SK-N-SH treated with all-trans-retinoic acid at 6 μM for 48 hours (cell line): Measurements from ENCODE around the gene TES.
A peak's percentile ranks its signal among the peaks of the same experiment; 100 is the strongest.

Experiments used
- ATAC-seq: fragments of 200-7000 bp; cut with Tn5 transposase; 3 replicates; pipeline ENCODE4 v1.9.1; 2020; ENCODE audit warnings: mild to moderate bottlenecking, moderate library complexity
- ARNTL ChIP-seq: fragments of 450-650 bp; formaldehyde crosslinking; IDR thresholded peaks from 2 replicates; pipeline ENCODE4 v1.5.0; 2020; ENCODE audit warnings: low read depth, mild to moderate bottlenecking, moderate library complexity, borderline replicate concordance
- BACH2 ChIP-seq: fragments of 250-450 bp; sonication (Bioruptor Pico); IDR thresholded peaks from 2 replicates; pipeline ENCODE4 v1.9.0; 2021; ENCODE audit warnings: mild to moderate bottlenecking, borderline replicate concordance
- CSDC2 ChIP-seq: fragments of 250-450 bp; sonication (Bioruptor Pico); IDR thresholded peaks from 2 replicates; pipeline ENCODE4 v1.5.0; 2020; ENCODE audit warnings: mild to moderate bottlenecking, moderate library complexity
- ESRRG ChIP-seq: fragments of 250-450 bp; sonication (Bioruptor Pico); IDR thresholded peaks from 2 replicates; pipeline ENCODE4 v1.6.1; 2021; ENCODE audit warnings: mild to moderate bottlenecking
- GLIS3 ChIP-seq: fragments of 250-450 bp; sonication (Bioruptor Pico); IDR thresholded peaks from 2 replicates; pipeline ENCODE4 v1.5.0; 2020; ENCODE audit warnings: mild to moderate bottlenecking, moderate library complexity
- ISL1 ChIP-seq: fragments of 250-450 bp; sonication (Bioruptor Pico); IDR thresholded peaks from 2 replicates; pipeline ENCODE4 v2.1.2; 2022; ENCODE audit warnings: mild to moderate bottlenecking, moderate library complexity
- OSR1 ChIP-seq: fragments of 250-450 bp; sonication (Bioruptor Pico); IDR thresholded peaks from 2 replicates; pipeline ENCODE4 v1.8.0; 2022; ENCODE audit warnings: moderate library complexity, mild to moderate bottlenecking, inconsistent platforms
- POU6F1 ChIP-seq: fragments of 250-450 bp; sonication (Bioruptor Pico); IDR thresholded peaks from 2 replicates; pipeline ENCODE4 v1.8.0; 2021; ENCODE audit warnings: low read depth, mild to moderate bottlenecking, moderate library complexity, borderline replicate concordance
- PPARA ChIP-seq: fragments of 250-450 bp; sonication (Bioruptor Pico); IDR thresholded peaks from 2 replicates; pipeline ENCODE4 v1.5.0; 2020; ENCODE audit warnings: mild to moderate bottlenecking, borderline replicate concordance
- RARB ChIP-seq: fragments of 250-450 bp; sonication (Bioruptor Pico); IDR thresholded peaks from 2 replicates; pipeline ENCODE4 v1.8.0; 2021; ENCODE audit warnings: mild to moderate bottlenecking, moderate library complexity
- SNAI2 ChIP-seq: fragments of 250-450 bp; sonication (Bioruptor Pico); IDR thresholded peaks from 2 replicates; pipeline ENCODE4 v1.5.0; 2020; ENCODE audit warnings: mild to moderate bottlenecking, moderate library complexity
- TCF4 ChIP-seq: fragments of 250-450 bp; sonication (Bioruptor Pico); IDR thresholded peaks from 2 replicates; pipeline ENCODE4 v1.8.0; 2021; ENCODE audit warnings: mild to moderate bottlenecking, moderate library complexity, borderline replicate concordance
- TOX ChIP-seq: fragments of 250-450 bp; sonication (Bioruptor Pico); IDR thresholded peaks from 2 replicates; pipeline ENCODE4 v1.8.0; 2021; ENCODE audit warnings: mild to moderate bottlenecking, moderate library complexity, borderline replicate concordance
- ZC3H10 ChIP-seq: fragments of 250-450 bp; sonication (Bioruptor Pico); IDR thresholded peaks from 2 replicates; pipeline ENCODE4 v1.5.1; 2021; ENCODE audit warnings: mild to moderate bottlenecking, moderate library complexity
- ZFP3 ChIP-seq: fragments of 250-450 bp; sonication (Bioruptor Pico); IDR thresholded peaks from 2 replicates; pipeline ENCODE4 v1.5.0; 2020; ENCODE audit warnings: mild to moderate bottlenecking, moderate library complexity
- ZFP30 ChIP-seq: fragments of 450-650 bp; formaldehyde crosslinking; IDR thresholded peaks from 2 replicates; pipeline ENCODE4 v1.5.0; 2022; ENCODE audit warnings: mild to moderate bottlenecking, moderate library complexity
- ZNF565 ChIP-seq: fragments of 450-650 bp; formaldehyde crosslinking; conservative IDR thresholded peaks from 2 replicates; pipeline ENCODE4 v1.5.0; 2020; ENCODE audit warnings: low read depth, mild to moderate bottlenecking, moderate library complexity
- ZNF70 ChIP-seq: fragments of 450-650 bp; formaldehyde crosslinking; IDR thresholded peaks from 2 replicates; pipeline ENCODE4 v1.5.0; 2020; ENCODE audit warnings: mild to moderate bottlenecking, moderate library complexity
- ZNF8 ChIP-seq: fragments of 450-650 bp; formaldehyde crosslinking; IDR thresholded peaks from 2 replicates; pipeline ENCODE4 v1.5.0; 2020; ENCODE audit warnings: mild to moderate bottlenecking, moderate library complexity
- TF ChIP-seq, protein P1 (sequence below): fragments of 250-450 bp; sonication (Bioruptor Pico); IDR thresholded peaks from 2 replicates; pipeline ENCODE4 v1.8.0; 2020; ENCODE audit warnings: mild to moderate bottlenecking, moderate library complexity, borderline replicate concordance
- TF ChIP-seq, protein P2 (sequence below): fragments of 250-450 bp; sonication (Bioruptor Pico); IDR thresholded peaks from 2 replicates; pipeline ENCODE4 v1.5.0; 2020; ENCODE audit warnings: mild to moderate bottlenecking, moderate library complexity
- TF ChIP-seq, protein P3 (sequence below): fragments of 250-450 bp; sonication (Bioruptor Pico); IDR thresholded peaks from 2 replicates; pipeline ENCODE4 v1.5.1; 2021; ENCODE audit warnings: mild to moderate bottlenecking, moderate library complexity
- TF ChIP-seq, protein P4 (sequence below): fragments of 250-450 bp; sonication (Bioruptor Pico); IDR thresholded peaks from 2 replicates; pipeline ENCODE4 v1.5.1; 2020; ENCODE audit warnings: low read depth, mild to moderate bottlenecking, moderate library complexity

The TES gene

DNA sequence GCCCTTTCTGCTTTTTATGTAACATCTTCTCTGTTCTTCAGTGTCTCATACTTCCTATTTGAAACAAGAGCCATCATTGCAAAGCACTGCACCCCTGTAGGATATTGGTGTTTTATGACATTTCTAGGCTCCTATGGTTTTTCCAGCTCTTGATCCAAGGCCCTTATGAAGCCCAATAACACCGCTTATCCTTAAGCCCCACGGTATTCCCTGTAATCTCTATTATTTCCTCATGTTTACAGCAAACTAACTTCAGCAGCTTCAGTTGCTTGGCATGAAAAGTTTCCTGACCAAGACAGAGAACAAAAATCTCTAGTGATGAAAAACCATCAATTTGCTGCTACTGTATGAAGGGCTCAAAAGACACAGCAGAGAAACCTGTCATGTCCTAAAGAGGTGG lies 34.1 kb upstream of the TES start:
- no peak for TF ChIP-seq ARNTL (CRISPR knock-in tag)
- TF ChIP-seq GLIS3 (CRISPR knock-in tag), result no peak
- TF ChIP-seq ZFP30, result no peak
- no peak for TF ChIP-seq ZNF70 (CRISPR knock-in tag)
- no peak for TF ChIP-seq TOX (CRISPR knock-in tag)
- no peak for TF ChIP-seq ESRRG (CRISPR knock-in tag)
- ATAC-seq, result no peak

- no peak for ATAC-seq
- TF ChIP-seq ISL1 (CRISPR knock-in tag) (no peak), ZNF565 (CRISPR knock-in tag) (no peak), ZFP30 (no peak), PPARA (CRISPR knock-in tag) (no peak), CSDC2 (CRISPR knock-in tag) (no peak), BACH2 (no peak), TCF4 (no peak), ZNF8 (no peak), SNAI2 (CRISPR knock-in tag) (no peak), RARB (CRISPR knock-in tag) (no peak), ARNTL (CRISPR knock-in tag) (no peak), OSR1 (no peak)
- TF ChIP-seq, protein P1, sequence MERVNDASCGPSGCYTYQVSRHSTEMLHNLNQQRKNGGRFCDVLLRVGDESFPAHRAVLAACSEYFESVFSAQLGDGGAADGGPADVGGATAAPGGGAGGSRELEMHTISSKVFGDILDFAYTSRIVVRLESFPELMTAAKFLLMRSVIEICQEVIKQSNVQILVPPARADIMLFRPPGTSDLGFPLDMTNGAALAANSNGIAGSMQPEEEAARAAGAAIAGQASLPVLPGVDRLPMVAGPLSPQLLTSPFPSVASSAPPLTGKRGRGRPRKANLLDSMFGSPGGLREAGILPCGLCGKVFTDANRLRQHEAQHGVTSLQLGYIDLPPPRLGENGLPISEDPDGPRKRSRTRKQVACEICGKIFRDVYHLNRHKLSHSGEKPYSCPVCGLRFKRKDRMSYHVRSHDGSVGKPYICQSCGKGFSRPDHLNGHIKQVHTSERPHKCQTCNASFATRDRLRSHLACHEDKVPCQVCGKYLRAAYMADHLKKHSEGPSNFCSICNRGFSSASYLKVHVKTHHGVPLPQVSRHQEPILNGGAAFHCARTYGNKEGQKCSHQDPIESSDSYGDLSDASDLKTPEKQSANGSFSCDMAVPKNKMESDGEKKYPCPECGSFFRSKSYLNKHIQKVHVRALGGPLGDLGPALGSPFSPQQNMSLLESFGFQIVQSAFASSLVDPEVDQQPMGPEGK, result no peak
- TF ChIP-seq, protein P2, sequence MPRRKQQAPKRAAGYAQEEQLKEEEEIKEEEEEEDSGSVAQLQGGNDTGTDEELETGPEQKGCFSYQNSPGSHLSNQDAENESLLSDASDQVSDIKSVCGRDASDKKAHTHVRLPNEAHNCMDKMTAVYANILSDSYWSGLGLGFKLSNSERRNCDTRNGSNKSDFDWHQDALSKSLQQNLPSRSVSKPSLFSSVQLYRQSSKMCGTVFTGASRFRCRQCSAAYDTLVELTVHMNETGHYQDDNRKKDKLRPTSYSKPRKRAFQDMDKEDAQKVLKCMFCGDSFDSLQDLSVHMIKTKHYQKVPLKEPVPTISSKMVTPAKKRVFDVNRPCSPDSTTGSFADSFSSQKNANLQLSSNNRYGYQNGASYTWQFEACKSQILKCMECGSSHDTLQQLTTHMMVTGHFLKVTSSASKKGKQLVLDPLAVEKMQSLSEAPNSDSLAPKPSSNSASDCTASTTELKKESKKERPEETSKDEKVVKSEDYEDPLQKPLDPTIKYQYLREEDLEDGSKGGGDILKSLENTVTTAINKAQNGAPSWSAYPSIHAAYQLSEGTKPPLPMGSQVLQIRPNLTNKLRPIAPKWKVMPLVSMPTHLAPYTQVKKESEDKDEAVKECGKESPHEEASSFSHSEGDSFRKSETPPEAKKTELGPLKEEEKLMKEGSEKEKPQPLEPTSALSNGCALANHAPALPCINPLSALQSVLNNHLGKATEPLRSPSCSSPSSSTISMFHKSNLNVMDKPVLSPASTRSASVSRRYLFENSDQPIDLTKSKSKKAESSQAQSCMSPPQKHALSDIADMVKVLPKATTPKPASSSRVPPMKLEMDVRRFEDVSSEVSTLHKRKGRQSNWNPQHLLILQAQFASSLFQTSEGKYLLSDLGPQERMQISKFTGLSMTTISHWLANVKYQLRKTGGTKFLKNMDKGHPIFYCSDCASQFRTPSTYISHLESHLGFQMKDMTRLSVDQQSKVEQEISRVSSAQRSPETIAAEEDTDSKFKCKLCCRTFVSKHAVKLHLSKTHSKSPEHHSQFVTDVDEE (CRISPR knock-in tag), result no peak
- TF ChIP-seq, protein P3, sequence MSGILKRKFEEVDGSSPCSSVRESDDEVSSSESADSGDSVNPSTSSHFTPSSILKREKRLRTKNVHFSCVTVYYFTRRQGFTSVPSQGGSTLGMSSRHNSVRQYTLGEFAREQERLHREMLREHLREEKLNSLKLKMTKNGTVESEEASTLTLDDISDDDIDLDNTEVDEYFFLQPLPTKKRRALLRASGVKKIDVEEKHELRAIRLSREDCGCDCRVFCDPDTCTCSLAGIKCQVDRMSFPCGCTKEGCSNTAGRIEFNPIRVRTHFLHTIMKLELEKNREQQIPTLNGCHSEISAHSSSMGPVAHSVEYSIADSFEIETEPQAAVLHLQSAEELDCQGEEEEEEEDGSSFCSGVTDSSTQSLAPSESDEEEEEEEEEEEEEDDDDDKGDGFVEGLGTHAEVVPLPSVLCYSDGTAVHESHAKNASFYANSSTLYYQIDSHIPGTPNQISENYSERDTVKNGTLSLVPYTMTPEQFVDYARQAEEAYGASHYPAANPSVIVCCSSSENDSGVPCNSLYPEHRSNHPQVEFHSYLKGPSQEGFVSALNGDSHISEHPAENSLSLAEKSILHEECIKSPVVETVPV, result no peak
- TF ChIP-seq, protein P4, sequence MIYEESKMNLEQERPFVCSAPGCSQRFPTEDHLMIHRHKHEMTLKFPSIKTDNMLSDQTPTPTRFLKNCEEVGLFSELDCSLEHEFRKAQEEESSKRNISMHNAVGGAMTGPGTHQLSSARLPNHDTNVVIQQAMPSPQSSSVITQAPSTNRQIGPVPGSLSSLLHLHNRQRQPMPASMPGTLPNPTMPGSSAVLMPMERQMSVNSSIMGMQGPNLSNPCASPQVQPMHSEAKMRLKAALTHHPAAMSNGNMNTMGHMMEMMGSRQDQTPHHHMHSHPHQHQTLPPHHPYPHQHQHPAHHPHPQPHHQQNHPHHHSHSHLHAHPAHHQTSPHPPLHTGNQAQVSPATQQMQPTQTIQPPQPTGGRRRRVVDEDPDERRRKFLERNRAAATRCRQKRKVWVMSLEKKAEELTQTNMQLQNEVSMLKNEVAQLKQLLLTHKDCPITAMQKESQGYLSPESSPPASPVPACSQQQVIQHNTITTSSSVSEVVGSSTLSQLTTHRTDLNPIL, result no peak
These were observed 33.3 kb upstream of the TES start for GRCh38 chr7:116177009-116177408.

DNA sequence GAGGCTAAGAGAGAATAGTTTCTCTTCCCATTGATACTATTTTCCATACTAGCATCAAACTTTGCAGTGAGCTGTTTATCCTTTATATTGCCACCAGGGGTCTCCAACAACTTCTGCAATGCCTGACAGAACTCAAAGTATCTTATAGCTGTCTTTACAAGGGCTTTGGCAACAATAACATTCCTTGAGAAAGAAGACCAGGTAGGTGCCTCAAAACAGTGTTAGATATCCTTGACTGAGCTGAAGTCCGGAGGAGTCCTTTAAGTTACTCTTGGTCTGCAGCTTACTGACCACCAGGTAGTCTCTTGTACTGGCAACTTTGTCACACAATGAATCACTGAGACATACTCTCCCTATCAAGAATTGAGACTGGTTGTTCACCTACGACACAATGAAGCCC lies 30.0 kb upstream of the TES start:
- TF ChIP-seq CSDC2 (CRISPR knock-in tag) (no peak), ZNF8 (no peak)
- ATAC-seq, result peak; percentile 96

GRCh38 chr7:116182023-116182422 lies 28.3 kb upstream of the TES start:
- no peak for ATAC-seq
- TF ChIP-seq CSDC2 (CRISPR knock-in tag), result no peak
- no peak for TF ChIP-seq BACH2
- no peak for TF ChIP-seq ZNF8
- no peak for TF ChIP-seq ARNTL (CRISPR knock-in tag)
- TF ChIP-seq OSR1, result no peak
- TF ChIP-seq ZFP3 (CRISPR knock-in tag), result no peak
- no peak for TF ChIP-seq ZNF70 (CRISPR knock-in tag)
- no peak for TF ChIP-seq POU6F1 (CRISPR knock-in tag)
- no peak for TF ChIP-seq SNAI2 (CRISPR knock-in tag)
- no peak for TF ChIP-seq ZNF565 (CRISPR knock-in tag)
- TF ChIP-seq ZFP30, result no peak
- TF ChIP-seq GLIS3 (CRISPR knock-in tag), result no peak
- TF ChIP-seq ZC3H10 (CRISPR knock-in tag), result no peak
- TF ChIP-seq TCF4, result no peak
- TF ChIP-seq ISL1 (CRISPR knock-in tag), result no peak
- no peak for TF ChIP-seq PPARA (CRISPR knock-in tag)
- TF ChIP-seq ESRRG (CRISPR knock-in tag), result no peak
- TF ChIP-seq RARB (CRISPR knock-in tag), result no peak
- TF ChIP-seq TOX (CRISPR knock-in tag), result no peak
